NB4 (cell line): ENCODE results near the gene CYB561D1.

Experiments
- CTCF ChIP-seq: IDR thresholded peaks from one replicate; pipeline ENCODE4 v1.5.1; 2012; ENCODE audit warnings: low read depth, low read length
- MAX ChIP-seq: IDR thresholded peaks from 2 replicates; pipeline ENCODE4 v1.6.1; 2011; ENCODE audit warnings: low read depth, low read length
- MYC ChIP-seq: IDR thresholded peaks from 2 replicates; pipeline ENCODE4 v1.6.1; 2011; ENCODE audit warnings: low read depth, low read length
- POLR2A ChIP-seq: IDR thresholded peaks from 2 replicates; pipeline ENCODE4 v1.6.1; 2011; ENCODE audit warnings: mild to moderate bottlenecking; ENCODE audit not compliant: insufficient read length; ENCODE audit errors: extremely low read depth

DNA sequence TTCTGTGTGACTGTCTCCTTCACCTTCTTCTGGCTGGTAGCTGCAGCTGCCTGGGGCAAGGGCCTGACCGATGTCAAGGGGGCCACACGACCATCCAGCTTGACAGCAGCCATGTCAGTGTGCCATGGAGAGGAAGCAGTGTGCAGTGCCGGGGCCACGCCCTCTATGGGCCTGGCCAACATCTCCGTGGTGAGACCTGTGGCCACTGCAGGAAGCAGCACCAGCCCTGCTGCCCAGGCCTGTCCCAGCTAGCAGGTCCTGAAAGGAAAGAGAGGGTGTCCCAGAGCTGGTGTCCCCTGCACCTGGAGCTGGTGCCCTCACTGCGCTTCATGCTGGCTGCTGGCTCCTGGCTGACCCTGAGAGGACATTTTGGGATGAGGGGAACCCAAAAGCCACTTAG is 16.1 kb upstream of the CYB561D1 start:
- TF ChIP-seq CTCF (no peak), MYC (no peak), POLR2A (no peak), MAX (no peak)
